Activated CD4-positive, alpha-beta T cell treated with anti-CD3 and anti-CD28 coated beads for 24 hours (primary cell): ENCODE measurements around the gene GRXCR2.

Experiments used
- DNase-seq, 2 donors: peaks; one replicate each; pipeline ENCODE4 v3.0.0-alpha.2; 2020; ENCODE audit warnings: low read depth in 2 of 2

The GRXCR2 gene

GRCh38 chr5:145835848-145836239, 37.0 kb downstream of the GRXCR2 start:
- no peak for DNase-seq

DNA sequence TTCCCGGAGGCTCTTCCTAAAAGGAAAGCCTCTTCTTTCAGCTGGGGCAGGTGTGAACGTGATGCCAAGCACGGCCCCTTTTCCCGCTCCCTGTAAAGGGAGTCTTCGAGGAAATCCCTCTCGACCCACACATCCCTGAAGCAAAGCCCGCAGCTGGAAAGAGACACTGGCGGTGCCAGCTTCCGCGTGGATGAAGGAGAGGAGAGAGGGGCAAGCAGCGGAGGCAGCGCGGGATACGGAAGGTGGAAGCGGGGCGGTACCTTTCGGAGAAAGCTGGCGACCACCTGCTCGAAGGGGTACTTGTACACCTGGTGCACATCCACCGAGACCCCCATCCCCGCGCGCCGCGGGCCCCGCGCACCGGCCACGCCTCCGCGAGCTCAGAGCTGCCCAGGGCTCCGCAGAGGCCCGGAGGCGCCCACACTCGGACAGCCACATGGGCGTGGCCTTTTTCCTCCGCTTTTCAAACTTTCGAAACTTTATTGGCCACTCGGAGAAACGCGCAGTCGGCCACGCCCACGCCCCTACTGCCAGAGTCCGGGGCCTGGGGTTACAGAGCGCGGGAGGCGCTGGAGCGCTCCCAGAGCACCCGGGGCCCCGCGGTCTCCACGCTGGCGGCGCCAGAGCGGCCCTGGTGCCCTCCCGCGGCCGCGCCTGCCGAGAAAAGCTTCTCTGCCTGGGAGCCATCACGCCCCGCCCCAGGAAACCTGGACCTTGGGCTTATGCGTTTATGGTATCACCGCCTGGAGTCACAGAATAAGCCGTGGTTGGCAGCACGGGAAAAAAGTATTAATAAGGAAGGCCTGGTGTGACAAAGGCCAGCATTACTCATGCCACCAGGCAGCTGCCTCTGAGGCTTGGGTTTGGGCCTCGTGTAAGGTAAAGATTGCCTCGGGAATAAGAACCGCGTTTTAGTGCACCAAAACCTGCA, 37.6 kb downstream of the GRXCR2 start, which contains the start of gene PRELID2:
Gene PRELID2 (minus strand): TSS at position 426 of the 931 bp plus-strand sequence. CDS start 91 bp downstream, at position 335.
- DNase-seq, result peak; percentile 23 to 38

DNA sequence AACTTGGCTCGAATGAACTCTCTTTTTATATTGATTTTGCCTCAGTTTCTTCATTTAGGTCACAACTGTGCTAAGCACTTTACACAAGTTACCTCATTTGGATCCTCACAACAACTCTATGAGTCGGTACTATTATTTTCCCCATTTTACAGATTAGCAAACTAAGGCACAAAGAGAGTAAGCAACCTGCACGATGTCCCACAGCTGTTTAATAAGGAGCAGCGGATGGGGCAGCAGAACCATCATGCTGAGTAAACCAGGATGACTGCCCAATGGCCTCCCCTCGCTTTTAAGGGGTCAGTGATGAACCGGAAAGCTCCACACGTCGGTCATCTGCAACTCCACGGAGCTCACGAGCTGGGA, 38.3 kb downstream of the GRXCR2 start:
- no peak for DNase-seq

DNA sequence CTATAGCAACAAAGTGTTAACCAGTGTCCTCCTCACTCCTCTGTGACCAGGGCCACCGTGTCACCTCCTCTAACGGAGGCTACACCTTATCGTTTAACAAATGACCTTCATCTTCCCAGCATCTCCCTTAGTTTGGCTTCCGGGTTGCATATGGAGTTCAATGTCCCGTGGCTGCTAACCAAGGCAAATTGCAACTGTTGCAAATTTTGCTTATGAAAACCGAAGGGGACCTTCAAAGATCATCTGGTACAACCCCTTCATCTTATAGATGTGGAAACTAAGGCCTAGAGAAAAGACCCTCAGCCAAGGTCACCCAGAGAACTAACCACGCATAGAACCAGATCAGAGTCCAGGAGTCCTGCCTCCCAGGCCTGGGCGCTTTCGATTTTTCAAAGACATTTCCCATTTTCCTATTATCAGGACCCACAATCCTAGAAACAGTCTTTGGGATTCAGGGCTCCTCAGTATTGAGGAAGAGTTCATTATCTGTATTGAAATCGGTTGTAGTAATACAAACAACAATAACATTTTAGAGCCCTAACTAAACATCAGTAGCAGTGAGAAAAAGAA, 39.1 kb downstream of the GRXCR2 start:
- DNase-seq, result no peak

- DNase-seq, result no peak
Measured at GRCh38 chr5:145830594-145830993, 42.2 kb downstream of the GRXCR2 start.

DNA sequence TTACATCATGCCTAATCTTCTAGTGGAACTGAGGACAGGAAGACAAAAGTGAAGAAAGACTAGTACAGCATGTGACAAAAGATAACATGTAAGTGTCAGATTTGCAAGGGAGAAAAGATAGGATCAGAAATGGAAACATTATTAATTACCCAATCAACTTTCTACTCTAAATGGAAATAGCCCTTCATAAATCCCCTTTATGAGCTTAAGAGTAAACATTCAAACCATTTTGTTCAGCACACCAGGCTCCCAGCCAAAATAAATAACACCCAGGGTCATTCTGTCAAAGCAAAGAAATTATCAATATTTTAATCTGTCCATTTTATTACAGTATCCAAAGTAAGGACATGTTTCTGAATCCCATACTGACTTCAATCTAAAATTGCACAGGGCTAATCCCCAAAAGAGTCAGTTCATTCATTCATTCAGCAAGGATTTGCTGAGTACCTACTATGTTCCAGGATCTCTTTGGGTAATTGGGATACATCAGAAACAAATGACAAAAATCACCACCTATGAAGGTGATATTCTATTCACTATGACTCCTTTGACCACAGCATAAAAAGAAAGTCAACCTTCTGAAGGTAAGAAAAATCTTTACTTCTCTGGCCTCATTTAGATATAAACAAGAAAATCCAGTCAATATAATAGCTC, 43.0 kb downstream of the GRXCR2 start:
- no peak for DNase-seq

DNA sequence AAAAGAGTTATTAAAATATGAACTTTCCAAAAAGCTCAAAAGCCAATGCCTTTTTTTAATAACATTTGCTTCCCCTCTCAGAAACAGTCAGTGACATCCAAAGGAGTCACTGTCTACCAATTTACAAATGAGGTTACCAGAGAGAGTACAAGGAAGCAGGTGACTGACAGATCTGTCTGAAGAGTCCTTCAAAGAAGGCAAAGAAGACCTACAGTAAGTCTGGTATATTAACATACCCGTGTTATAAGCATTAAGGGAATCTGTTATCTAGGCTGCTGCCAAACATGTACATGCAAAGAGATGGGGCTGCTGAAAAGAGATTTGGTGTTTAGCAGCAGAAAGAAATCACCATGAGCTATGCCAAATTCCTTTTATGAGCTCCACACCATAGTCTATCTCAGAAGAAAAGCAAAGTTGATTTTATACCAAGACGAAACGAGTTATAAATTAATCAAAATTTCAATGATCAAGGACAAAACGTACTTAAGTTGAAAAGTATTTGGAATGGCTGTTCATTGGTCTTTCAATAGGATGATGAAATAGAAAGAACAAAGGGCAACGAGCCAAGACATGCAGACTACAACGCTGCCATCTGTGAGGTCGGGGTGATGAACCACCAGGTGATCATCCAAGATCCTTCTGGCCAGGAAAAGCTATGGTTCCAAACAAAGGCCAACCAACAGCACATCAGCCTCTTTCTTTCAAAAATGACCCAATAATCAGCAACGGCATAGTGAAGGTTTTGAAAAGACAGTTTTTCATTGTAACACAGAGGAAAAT, 45.7 kb downstream of the GRXCR2 start:
- DNase-seq, result no peak

- no peak for DNase-seq
Measured at GRCh38 chr5:145825751-145826180, 47.0 kb downstream of the GRXCR2 start.

DNA sequence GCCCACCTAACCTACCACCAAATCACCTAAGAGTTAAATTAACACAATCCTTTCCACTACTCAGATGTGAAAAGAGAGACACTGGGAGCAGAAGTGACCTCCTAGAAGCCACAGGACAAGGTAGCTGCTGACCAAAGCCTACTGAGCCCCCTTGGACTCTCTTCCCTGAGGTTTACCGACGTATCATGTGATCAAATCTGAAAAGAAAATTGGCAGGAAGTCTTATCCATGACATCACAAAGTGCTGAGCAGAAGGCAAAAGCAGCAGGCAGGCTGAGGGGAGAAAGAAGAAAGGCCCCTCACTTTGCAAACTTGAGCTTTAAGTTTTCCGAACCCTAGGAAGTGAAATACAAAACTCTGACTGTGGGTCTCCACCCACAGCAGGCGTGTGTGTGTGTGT, 48.8 kb downstream of the GRXCR2 start:
- no peak for DNase-seq

- no peak for DNase-seq
Measured at GRCh38 chr5:145818604-145819003, 54.2 kb downstream of the GRXCR2 start.

DNA sequence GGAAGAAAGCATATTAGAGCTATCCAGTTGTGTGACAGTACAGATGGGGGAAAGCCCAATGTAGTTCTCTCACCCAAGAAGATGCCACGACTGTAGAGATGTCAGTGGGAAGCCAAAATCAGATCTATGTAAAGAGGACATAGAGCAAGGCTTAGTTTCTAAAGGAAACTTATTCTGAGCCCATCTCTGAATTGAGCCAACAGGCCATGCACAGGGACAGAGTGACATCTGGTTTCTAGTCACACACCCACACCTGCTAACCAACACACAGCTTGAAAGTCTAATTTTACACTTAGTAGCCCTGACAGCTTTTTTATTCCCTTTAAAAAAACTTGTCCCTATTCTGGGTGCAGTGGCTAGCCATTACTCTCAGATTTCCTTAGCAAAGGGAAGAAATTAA, 59.9 kb downstream of the GRXCR2 start:
- no peak for DNase-seq

DNA sequence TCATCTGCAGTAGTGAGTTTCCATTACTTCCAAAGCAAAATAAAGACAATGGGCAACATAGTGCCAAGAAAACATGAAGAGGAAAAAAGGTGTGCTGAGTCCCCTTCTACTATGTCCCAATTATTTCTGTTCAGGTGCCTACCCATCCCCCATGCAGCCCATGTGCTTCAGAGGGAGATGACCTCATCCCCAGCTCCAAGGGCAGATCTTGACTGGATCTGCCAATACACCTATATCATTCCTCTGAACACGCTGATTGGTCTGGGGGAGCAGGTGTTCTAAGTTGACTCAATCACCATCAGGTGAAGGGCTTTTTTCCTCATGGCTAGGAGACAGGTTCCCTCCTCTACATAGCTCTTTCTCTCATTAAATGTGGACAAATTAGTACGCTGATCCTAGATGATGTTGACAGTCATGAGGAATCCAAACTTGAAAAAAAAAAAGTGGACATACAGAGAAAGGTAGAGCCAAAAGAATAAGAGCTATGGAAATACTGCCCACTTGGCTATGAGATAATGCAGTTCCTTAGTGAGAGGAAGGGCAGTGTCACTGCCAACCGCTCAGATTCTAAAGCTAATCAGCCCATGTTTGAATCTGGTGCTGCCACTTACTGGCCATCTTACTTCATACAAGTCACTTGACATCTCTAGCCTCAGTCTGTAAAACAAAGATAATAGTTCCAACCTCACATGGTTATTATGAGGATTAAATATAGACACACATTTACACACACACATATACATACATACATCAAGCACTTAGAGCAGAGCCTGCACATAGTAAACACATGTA, 60.8 kb downstream of the GRXCR2 start:
- DNase-seq, result no peak
